Endothelial cell of umbilical vein (primary cell): Measurements from ENCODE around the gene BBS5. TPM values are rescaled to one million over a fixed set of nuclear protein-coding genes. Genes with fewer than 3 reads are reported as not detected.

Experiments used
- BruUV-seq: library from RNA; stranded (reverse); fragments of 400-500 nt; replicated peaks from 2 replicates; lab custom pipeline; 2021; lab: Mats Ljungman, UMichigan
- CTCF ChIA-PET: fragments of 300-600, 350-600 bp; sonication (Branson Sonifier 250); formaldehyde crosslinking; loops from one replicate; lab custom pipeline; 2021; ENCODE audit warnings: antibody characterized with exemption, inconsistent platforms; lab: Charles Lee
- POLR2A ChIA-PET: fragments of 300-600, 350-600 bp; sonication (Branson Sonifier 250); formaldehyde crosslinking; loops from one replicate; lab custom pipeline; 2021; ENCODE audit warnings: antibody characterized with exemption, inconsistent platforms; lab: Charles Lee
- DNase-seq: peaks from one replicate; pipeline ENCODE4 v3.0.0-alpha.2; 2011; ENCODE audit warnings: low read depth, low spot score
- FAIRE-seq: peaks from 2 replicates; lab custom pipeline; 2011; peaks lifted over from hg19 to GRCh38; lab: Jason Lieb, UNC
- H2AFZ ChIP-seq: 2 replicates; pipeline ENCODE4 v1.6.0; 2012; ENCODE audit warnings: low read depth, low read length, control low read depth, inconsistent platforms
- H3K27ac ChIP-seq: 2 replicates; pipeline ENCODE4 v1.5.1; 2011; ENCODE audit warnings: low read depth, mild to moderate bottlenecking, control low read depth, low read length, moderate library complexity; ENCODE audit not compliant: insufficient read depth
- H3K27me3 ChIP-seq, 2 experiments: 2 replicates each; pipeline versions ENCODE4 v1.6.0 to v1.6.1; 2011; ENCODE audit warnings: low read length in 2 of 2, mixed read lengths in 1 of 2; ENCODE audit not compliant: control insufficient read depth in 2 of 2, insufficient read depth in 2 of 2
- H3K36me3 ChIP-seq, 2 experiments: 2 replicates in 1 of 2; 3 replicates in 1 of 2; pipeline ENCODE4 v1.5.1; 2011; ENCODE audit warnings: low read length in 2 of 2, mild to moderate bottlenecking in 1 of 2, moderate library complexity in 1 of 2; ENCODE audit not compliant: control insufficient read depth in 2 of 2, insufficient read depth in 2 of 2; ENCODE audit errors: extremely low read depth in 1 of 2
- H3K4me1 ChIP-seq: 3 replicates; pipeline ENCODE4 v1.5.1; 2011; ENCODE audit warnings: mild to moderate bottlenecking, low read length; ENCODE audit not compliant: control insufficient read depth, insufficient read depth; ENCODE audit errors: extremely low read depth
- H3K4me2 ChIP-seq: 2 replicates; pipeline ENCODE4 v1.6.1; 2011; ENCODE audit warnings: low read length, control low read depth, mixed read lengths; ENCODE audit not compliant: insufficient read depth
- H3K4me3 ChIP-seq, 3 experiments: fragments of 200-600 bp in 1 of 3; sonication (generic), shearing (Covaris generic) in 1 of 3; replicated peaks in 1 of 3; 2 replicates each; pipeline ENCODE4 v1.5.1; 2011 to 2016; ENCODE audit warnings: control low read depth in 3 of 3, low read length in 3 of 3, mild to moderate bottlenecking in 2 of 3, inconsistent platforms in 1 of 3, low read depth in 1 of 3, moderate library complexity in 1 of 3; ENCODE audit not compliant: insufficient read depth in 1 of 3
- H3K79me2 ChIP-seq: 2 replicates; pipeline ENCODE4 v1.6.0; 2012; ENCODE audit warnings: low read length, inconsistent platforms; ENCODE audit not compliant: control insufficient read depth, insufficient read depth
- H3K9ac ChIP-seq: replicated peaks from 2 replicates; pipeline ENCODE3; 2011; ENCODE audit warnings: low read length, control low read depth; ENCODE audit not compliant: insufficient read depth; ENCODE audit errors: extremely low read depth
- H3K9me1 ChIP-seq: replicated peaks from 3 replicates; pipeline ENCODE4 v1.6.0; 2011; ENCODE audit warnings: mild to moderate bottlenecking, low read length; ENCODE audit not compliant: control insufficient read depth, insufficient read depth; ENCODE audit errors: extremely low read depth
- H3K9me3 ChIP-seq: replicated peaks from 2 replicates; pipeline ENCODE4 v1.5.1; 2012; ENCODE audit warnings: low read length, inconsistent platforms; ENCODE audit not compliant: control insufficient read depth, insufficient read depth
- H4K20me1 ChIP-seq: replicated peaks from 2 replicates; pipeline ENCODE3; 2011; ENCODE audit warnings: mild to moderate bottlenecking, low read length; ENCODE audit not compliant: control insufficient read depth, insufficient read depth; ENCODE audit errors: extremely low read depth
- EZH2 ChIP-seq: IDR thresholded peaks from 2 replicates; pipeline ENCODE4 v1.6.1; 2012; ENCODE audit warnings: borderline replicate concordance, low read depth, mild to moderate bottlenecking, moderate library complexity, low read length, inconsistent platforms; ENCODE audit not compliant: severe bottlenecking
- FOS ChIP-seq: IDR thresholded peaks from 2 replicates; pipeline ENCODE4 v1.6.1; 2011; ENCODE audit warnings: mild to moderate bottlenecking, low read length, moderate library complexity, borderline replicate concordance; ENCODE audit not compliant: insufficient read depth
- GATA2 ChIP-seq: IDR thresholded peaks from 2 replicates; pipeline ENCODE4 v1.7.0; 2011; ENCODE audit warnings: low read depth, mild to moderate bottlenecking, moderate library complexity, mixed read lengths, low read length; ENCODE audit not compliant: insufficient read length, insufficient read depth
- JUN ChIP-seq: IDR thresholded peaks from 2 replicates; pipeline ENCODE4 v1.6.1; 2011; ENCODE audit warnings: borderline replicate concordance, low read depth; ENCODE audit not compliant: insufficient read length, insufficient read depth
- MYC ChIP-seq: IDR thresholded peaks from one replicate; pipeline ENCODE4 v1.6.1; 2011; ENCODE audit warnings: mild to moderate bottlenecking, low read depth, low read length
- POLR2A ChIP-seq: IDR thresholded peaks from 2 replicates; pipeline ENCODE4 v1.6.1; 2012; ENCODE audit warnings: low read depth, mild to moderate bottlenecking, control low read depth, low read length
- POLR2AphosphoS5 ChIP-seq: IDR thresholded peaks from 2 replicates; pipeline ENCODE4 v1.6.1; 2012; ENCODE audit warnings: low read depth, mild to moderate bottlenecking, control low read depth, low read length, moderate library complexity; ENCODE audit not compliant: insufficient read depth
- dilution Hi-C: fragments of 300-500 bp; cut with MboI; formaldehyde crosslinking; loops from one replicate; pipeline ENCODE4 v1.15.0; 2019; ENCODE audit warnings: low sequenced_read_pairs; ENCODE audit not compliant: extremely low pct_ligation_motif_present
- intact Hi-C: fragments of 100-400 bp; cut with micrococcal nuclease; formaldehyde crosslinking; loops from one replicate; pipeline ENCODE4 v1.10.0; 2022
- polyA plus RNA-seq, 4 experiments: library from polyadenylated mRNA; depleted of rRNA in 3 of 4; stranded (reverse) in 3 of 4; unstranded in 1 of 4; fragments of >200 nt; gene quantifications; 2 replicates each; pipeline versions ENCODE4 v1.2.1 to v1.2.3, GENCODE V29; 2011 to 2012; ENCODE audit warnings: missing spikeins in 1 of 4
- total RNA-seq: library from RNA; stranded (reverse); gene quantifications from 2 replicates; pipeline ENCODE4 v1.2.3, GENCODE V29; 2021
- TF ChIP-seq, protein P1 (sequence below): IDR thresholded peaks from 2 replicates; pipeline ENCODE4 v1.6.1; 2011; ENCODE audit not compliant: insufficient read depth, insufficient read length
- TF ChIP-seq, protein P2 (sequence below), 2 donors: IDR thresholded peaks; 1 replicate in 1 of 2; 2 replicates in 1 of 2; pipeline ENCODE4 v1.5.1; 2011; ENCODE audit warnings: low read length in 2 of 2, mild to moderate bottlenecking in 2 of 2, moderate library complexity in 2 of 2, control low read depth in 1 of 2, inconsistent platforms in 1 of 2, low read depth in 1 of 2; ENCODE audit not compliant: insufficient read depth in 1 of 2; ENCODE audit errors: extremely low read depth in 1 of 2

The BBS5 gene
- total and polyA plus RNA-seq, 2 donors (not counting 3 experiments of a cell fraction or from before 2014, with no cell fraction given) = 2.9 to 5.6 TPM

GRCh38 chr2:169509298-169509885, 30.1 kb downstream of the BBS5 start, which contains the start of gene KLHL41:
KLHL41 (plus strand) TSS chr2:169509702; CDS start chr2:169509779, 77 bp downstream.
- no peak within 1 kb of the TSS for H3K9ac ChIP-seq
- no peaks in the 10 kb centered on the region for H3K9me3 ChIP-seq
- DNase-seq (peak; percentile 11), FAIRE-seq (no peak)
- ChIA-PET POLR2A (no interaction called here), CTCF (interaction anchor here (0.7 to 1.0 kb wide), 5 partner anchors 15 to 57 kb away, joined by 3 to 5 read pairs (median 3); no protein-coding TSS in a partner anchor)
- no peaks in the 10 kb centered on the region for H3K27me3 ChIP-seq
- intact Hi-C loops (no loop called here), dilution Hi-C loops (no loop called here)
- no peak within 1 kb of the TSS for H3K4me2 ChIP-seq
- H3K27ac ChIP-seq = no peak within 1 kb of the TSS
- no peaks in the 10 kb centered on the region for H3K9me1 ChIP-seq
- H3K4me3 ChIP-seq = no peak within 1 kb of the TSS
- no peak within 1 kb of the TSS for H2AFZ ChIP-seq
- no peaks in the 10 kb centered on the region for H4K20me1 ChIP-seq
- H3K36me3 ChIP-seq = no peaks in the 10 kb centered on the region
- no TSS peak for BruUV-seq
- TF ChIP-seq POLR2AphosphoS5 = no peak
- TF ChIP-seq POLR2A = no peak
- TF ChIP-seq, protein P1, sequence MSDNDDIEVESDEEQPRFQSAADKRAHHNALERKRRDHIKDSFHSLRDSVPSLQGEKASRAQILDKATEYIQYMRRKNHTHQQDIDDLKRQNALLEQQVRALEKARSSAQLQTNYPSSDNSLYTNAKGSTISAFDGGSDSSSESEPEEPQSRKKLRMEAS = no peak
- no peak for TF ChIP-seq EZH2
- peak; percentile 30 for TF ChIP-seq JUN
- TF ChIP-seq MYC = no peak
- no peak for TF ChIP-seq GATA2
- peak; percentile 78 for TF ChIP-seq FOS
- TF ChIP-seq, protein P2, sequence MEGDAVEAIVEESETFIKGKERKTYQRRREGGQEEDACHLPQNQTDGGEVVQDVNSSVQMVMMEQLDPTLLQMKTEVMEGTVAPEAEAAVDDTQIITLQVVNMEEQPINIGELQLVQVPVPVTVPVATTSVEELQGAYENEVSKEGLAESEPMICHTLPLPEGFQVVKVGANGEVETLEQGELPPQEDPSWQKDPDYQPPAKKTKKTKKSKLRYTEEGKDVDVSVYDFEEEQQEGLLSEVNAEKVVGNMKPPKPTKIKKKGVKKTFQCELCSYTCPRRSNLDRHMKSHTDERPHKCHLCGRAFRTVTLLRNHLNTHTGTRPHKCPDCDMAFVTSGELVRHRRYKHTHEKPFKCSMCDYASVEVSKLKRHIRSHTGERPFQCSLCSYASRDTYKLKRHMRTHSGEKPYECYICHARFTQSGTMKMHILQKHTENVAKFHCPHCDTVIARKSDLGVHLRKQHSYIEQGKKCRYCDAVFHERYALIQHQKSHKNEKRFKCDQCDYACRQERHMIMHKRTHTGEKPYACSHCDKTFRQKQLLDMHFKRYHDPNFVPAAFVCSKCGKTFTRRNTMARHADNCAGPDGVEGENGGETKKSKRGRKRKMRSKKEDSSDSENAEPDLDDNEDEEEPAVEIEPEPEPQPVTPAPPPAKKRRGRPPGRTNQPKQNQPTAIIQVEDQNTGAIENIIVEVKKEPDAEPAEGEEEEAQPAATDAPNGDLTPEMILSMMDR (IDR thresholded peaks at IDR 0.05; ENCODE audit: extremely low read depth in 1 of 2, insufficient read depth in 1 of 2, low read depth in 1 of 2, low read length in 2 of 2) = no peak
- no peaks in the 10 kb centered on the region for H3K79me2 ChIP-seq
- H3K4me1 ChIP-seq = peaks cover 13% of the 10 kb centered on the region
